Astrocyte (in vitro differentiated cells and primary cell): ENCODE data around the gene HMX2. TPM values are rescaled to one million over a fixed set of nuclear protein-coding genes. Genes with fewer than 3 reads are reported as not detected.

ENCODE experiments used
- DNase-seq: peaks from one replicate; pipeline ENCODE4 v3.0.0-alpha.2; 2010; ENCODE audit warnings: low read depth
- FAIRE-seq: peaks from 2 replicates; lab custom pipeline; 2011; peaks lifted over from hg19 to GRCh38; lab: Jason Lieb, UNC
- H2AFZ ChIP-seq: 2 replicates; pipeline ENCODE4 v1.6.0; 2012; ENCODE audit warnings: low read depth, low read length, inconsistent platforms
- H3K27ac ChIP-seq: 2 replicates; pipeline ENCODE4 v1.5.1; 2011; ENCODE audit warnings: low read depth, low read length, inconsistent platforms
- H3K27me3 ChIP-seq: 2 replicates; pipeline ENCODE4 v1.6.0; 2011; ENCODE audit warnings: low read length, inconsistent platforms; ENCODE audit not compliant: insufficient read depth
- H3K36me3 ChIP-seq: 2 replicates; pipeline ENCODE4 v1.5.1; 2011; ENCODE audit warnings: low read length, inconsistent platforms; ENCODE audit not compliant: insufficient read depth
- H3K4me1 ChIP-seq: 2 replicates; pipeline ENCODE4 v1.5.1; 2011; ENCODE audit warnings: low read length, inconsistent platforms; ENCODE audit not compliant: insufficient read depth
- H3K4me2 ChIP-seq: 2 replicates; pipeline ENCODE4 v1.6.0; 2012; ENCODE audit warnings: low read length, inconsistent platforms
- H3K4me3 ChIP-seq: 2 replicates; pipeline ENCODE4 v1.5.1; 2011; ENCODE audit warnings: low read depth, mild to moderate bottlenecking, low read length, inconsistent platforms; ENCODE audit not compliant: insufficient read depth
- H3K79me2 ChIP-seq: 2 replicates; pipeline ENCODE4 v1.6.0; 2012; ENCODE audit warnings: mild to moderate bottlenecking, low read length, inconsistent platforms; ENCODE audit not compliant: insufficient read depth
- H3K9ac ChIP-seq: 2 replicates; pipeline ENCODE4 v1.6.0; 2012; ENCODE audit warnings: mild to moderate bottlenecking, low read length, inconsistent platforms
- H3K9me3 ChIP-seq: 2 replicates; pipeline ENCODE4 v1.5.1; 2012; ENCODE audit warnings: low read depth, mild to moderate bottlenecking, low read length, inconsistent platforms; ENCODE audit not compliant: insufficient read depth
- H4K20me1 ChIP-seq: 2 replicates; pipeline ENCODE4 v1.6.0; 2012; ENCODE audit warnings: low read length, inconsistent platforms; ENCODE audit not compliant: insufficient read depth
- H3K27ac Mint-ChIP-seq: one replicate; pipeline ENCODE4 v1.8.0; 2021; ENCODE audit warnings: mild to moderate bottlenecking, mixed read lengths; ENCODE audit not compliant: unreplicated experiment
- H3K27me3 Mint-ChIP-seq: one replicate; pipeline ENCODE4 v1.8.0; 2021; ENCODE audit warnings: low read depth, mixed read lengths; ENCODE audit not compliant: unreplicated experiment
- H3K36me3 Mint-ChIP-seq: one replicate; pipeline ENCODE4 v1.8.0; 2021; ENCODE audit warnings: low read depth, mixed read lengths; ENCODE audit not compliant: unreplicated experiment
- H3K4me1 Mint-ChIP-seq: one replicate; pipeline ENCODE4 v1.8.0; 2021; ENCODE audit warnings: low read depth, mixed read lengths; ENCODE audit not compliant: unreplicated experiment
- H3K4me3 Mint-ChIP-seq: one replicate; pipeline ENCODE4 v1.8.0; 2021; ENCODE audit warnings: mild to moderate bottlenecking, moderate library complexity, mixed read lengths; ENCODE audit not compliant: unreplicated experiment
- H3K9me3 Mint-ChIP-seq: one replicate; pipeline ENCODE4 v1.8.0; 2021; ENCODE audit warnings: mild to moderate bottlenecking, mixed read lengths; ENCODE audit not compliant: unreplicated experiment
- CTCF ChIP-seq: IDR thresholded peaks from 2 replicates; pipeline ENCODE4 v1.5.1; 2011; ENCODE audit warnings: low read depth, mild to moderate bottlenecking, inconsistent platforms, low read length, moderate library complexity; ENCODE audit not compliant: insufficient read depth
- EZH2 ChIP-seq: IDR thresholded peaks from 2 replicates; pipeline ENCODE4 v1.6.1; 2012; ENCODE audit warnings: mild to moderate bottlenecking, low read length, inconsistent platforms; ENCODE audit not compliant: insufficient read depth
- total RNA-seq: library from RNA; stranded (reverse); gene quantifications from 2 replicates; pipeline ENCODE4 v1.2.1, GENCODE V29; 2021

The HMX2 gene
- total RNA-seq, 1 donor from 2014 or later = not detected

GRCh38 chr10:123158682-123159081, 10.7 kb downstream of the HMX2 start:
- peaks cover 11% of the 10 kb centered on the region for H3K36me3 Mint-ChIP-seq

GRCh38 chr10:123160311-123160980, 12.5 kb downstream of the HMX2 start:
- no peak overlapping the region for H3K4me3 ChIP-seq
- Mint-ChIP-seq H3K9me3 (no peaks in the 10 kb centered on the region), H3K27ac (peak overlapping the region; percentile 56), H3K36me3 (peaks cover 11% of the 10 kb centered on the region), H3K27me3 (no peaks in the 10 kb centered on the region), H3K4me3 (no peak overlapping the region), H3K4me1 (peaks cover 30% of the 10 kb centered on the region)
- H3K4me2 ChIP-seq = no peak overlapping the region
- H2AFZ ChIP-seq = no peak overlapping the region
- no peak for TF ChIP-seq CTCF
- TF ChIP-seq EZH2 = no peak
- H3K27ac ChIP-seq = no peak overlapping the region
- no peak overlapping the region for H3K9ac ChIP-seq
- no peaks in the 10 kb centered on the region for H3K9me3 ChIP-seq
- DNase-seq (no peak), FAIRE-seq (no peak)
- H4K20me1 ChIP-seq = peaks cover 75% of the 10 kb centered on the region
- H3K27me3 ChIP-seq = no peaks in the 10 kb centered on the region
- peaks cover 65% of the 10 kb centered on the region for H3K36me3 ChIP-seq
- H3K79me2 ChIP-seq = peaks cover 99% of the 10 kb centered on the region
- H3K4me1 ChIP-seq = peaks cover 22% of the 10 kb centered on the region

More at GRCh38 chr10:123158682-123159081, 10.7 kb downstream of the HMX2 start:
- no peaks in the 10 kb centered on the region for H3K9me3 Mint-ChIP-seq
- H3K9ac ChIP-seq = no peak overlapping the region
- FAIRE-seq (no peak), DNase-seq (no peak)
- H3K4me3 ChIP-seq = no peak overlapping the region
- H3K4me1 Mint-ChIP-seq = peaks cover 30% of the 10 kb centered on the region
- TF ChIP-seq CTCF (no peak), EZH2 (no peak)
- no peaks in the 10 kb centered on the region for H3K27me3 ChIP-seq
- H3K79me2 ChIP-seq = peaks cover 95% of the 10 kb centered on the region
- H2AFZ ChIP-seq = no peak overlapping the region
- H3K27me3 Mint-ChIP-seq = no peaks in the 10 kb centered on the region
- no peak overlapping the region for H3K27ac ChIP-seq
- peaks cover 27% of the 10 kb centered on the region for H3K4me1 ChIP-seq
- H3K4me2 ChIP-seq = peak overlapping the region; percentile 96
- peaks cover 73% of the 10 kb centered on the region for H4K20me1 ChIP-seq
- peaks cover 59% of the 10 kb centered on the region for H3K36me3 ChIP-seq
- no peak overlapping the region for H3K27ac Mint-ChIP-seq
- H3K4me3 Mint-ChIP-seq = no peak overlapping the region
- H3K9me3 ChIP-seq = no peaks in the 10 kb centered on the region

- Histone ChIP-seq H3K27ac (no peak overlapping the region), H4K20me1 (peaks cover 67% of the 10 kb centered on the region)
- no peak overlapping the region for H3K4me3 Mint-ChIP-seq
Observed at GRCh38 chr10:123164319-123164718, 16.4 kb downstream of the HMX2 start.

More at GRCh38 chr10:123164319-123164718, 16.4 kb downstream of the HMX2 start:
- no peaks in the 10 kb centered on the region for H3K9me3 ChIP-seq
- Mint-ChIP-seq H3K36me3 (peaks cover 11% of the 10 kb centered on the region), H3K27ac (no peak overlapping the region), H3K9me3 (no peaks in the 10 kb centered on the region), H3K4me1 (peaks cover 2% of the 10 kb centered on the region), H3K27me3 (no peaks in the 10 kb centered on the region)
- H2AFZ ChIP-seq = no peak overlapping the region
- TF ChIP-seq CTCF (no peak), EZH2 (no peak)
- DNase-seq (no peak), FAIRE-seq (no peak)
- no peaks in the 10 kb centered on the region for H3K27me3 ChIP-seq
- H3K4me1 ChIP-seq = no peaks in the 10 kb centered on the region
- H3K4me2 ChIP-seq = no peak overlapping the region
- peaks cover 59% of the 10 kb centered on the region for H3K36me3 ChIP-seq
- H3K4me3 ChIP-seq = no peak overlapping the region
- H3K9ac ChIP-seq = no peak overlapping the region
- H3K79me2 ChIP-seq = peaks cover 85% of the 10 kb centered on the region
